SW 1271 (cell line): ENCODE results near the gene SAMHD1.
"Not testable (repeated sequence)": the region's sequence is repeated elsewhere in the genome, so short reads cannot be mapped to it uniquely, and the experiment has no call there.

ENCODE experiments used
- DNase-seq, 2 experiments: peaks; one replicate each; lab custom pipeline; 2025; lab: John Stamatoyannopoulos, UW

The SAMHD1 gene

DNA sequence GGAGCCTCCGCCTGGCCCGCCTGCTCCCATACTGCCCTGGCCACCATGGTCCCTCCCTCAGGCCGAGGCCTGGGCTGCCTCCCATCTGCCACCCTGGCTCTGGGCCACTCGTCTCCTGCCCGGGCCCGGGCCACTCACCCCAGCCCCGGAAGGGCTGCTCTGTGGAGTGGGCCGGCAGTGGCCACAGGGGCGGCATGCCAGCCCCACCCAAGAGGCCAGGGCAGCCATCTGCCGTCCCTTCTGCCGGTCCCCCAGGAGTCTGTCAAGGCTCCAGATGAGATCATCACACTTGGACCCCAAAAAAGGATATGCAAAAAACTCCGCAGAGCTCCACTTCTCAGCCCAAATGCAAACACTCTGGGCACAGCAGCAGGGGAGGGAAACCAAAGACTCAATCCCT is 99.3 kb downstream of the SAMHD1 start:
- DNase-seq, result no peak

DNA sequence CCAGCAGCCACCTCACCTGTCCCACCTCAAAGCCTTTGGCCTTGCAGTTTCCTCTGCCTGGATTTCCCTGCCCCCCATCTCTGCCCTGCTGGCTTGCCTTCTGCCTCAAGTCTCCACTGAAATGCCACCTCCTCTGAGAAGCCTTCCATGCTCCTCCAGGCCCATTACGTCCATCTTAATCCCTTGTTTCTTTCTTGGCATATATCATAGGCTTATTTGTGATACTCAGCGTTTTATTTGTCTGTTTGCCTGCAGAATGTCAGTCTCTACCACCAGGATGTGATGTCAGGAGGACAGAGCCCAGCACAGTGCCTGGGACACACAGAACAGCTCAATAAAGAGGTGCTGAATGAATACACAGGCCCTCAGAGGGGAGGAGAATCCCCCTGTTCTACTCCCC is 100.0 kb downstream of the SAMHD1 start:
- no peak for DNase-seq

DNA sequence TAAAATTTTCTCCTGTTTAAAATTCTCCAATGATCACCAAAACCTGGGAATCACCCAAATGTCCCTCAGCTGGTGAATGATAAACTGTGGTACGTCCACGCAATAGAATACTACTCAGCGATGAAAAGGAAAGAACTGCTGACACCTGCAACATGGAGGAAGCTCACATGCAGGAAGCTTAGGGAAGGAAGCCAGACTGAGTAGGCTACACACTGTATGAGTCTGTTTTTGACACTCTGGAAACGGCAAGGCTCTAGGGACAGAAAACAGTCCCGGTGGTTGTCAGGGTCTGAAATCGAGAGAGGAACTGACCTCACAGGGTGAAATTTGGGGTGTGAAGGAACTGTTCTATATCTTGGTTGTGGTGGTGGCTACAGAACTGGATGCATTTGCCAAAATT is 100.7 kb downstream of the SAMHD1 start:
- no peak for DNase-seq

DNA sequence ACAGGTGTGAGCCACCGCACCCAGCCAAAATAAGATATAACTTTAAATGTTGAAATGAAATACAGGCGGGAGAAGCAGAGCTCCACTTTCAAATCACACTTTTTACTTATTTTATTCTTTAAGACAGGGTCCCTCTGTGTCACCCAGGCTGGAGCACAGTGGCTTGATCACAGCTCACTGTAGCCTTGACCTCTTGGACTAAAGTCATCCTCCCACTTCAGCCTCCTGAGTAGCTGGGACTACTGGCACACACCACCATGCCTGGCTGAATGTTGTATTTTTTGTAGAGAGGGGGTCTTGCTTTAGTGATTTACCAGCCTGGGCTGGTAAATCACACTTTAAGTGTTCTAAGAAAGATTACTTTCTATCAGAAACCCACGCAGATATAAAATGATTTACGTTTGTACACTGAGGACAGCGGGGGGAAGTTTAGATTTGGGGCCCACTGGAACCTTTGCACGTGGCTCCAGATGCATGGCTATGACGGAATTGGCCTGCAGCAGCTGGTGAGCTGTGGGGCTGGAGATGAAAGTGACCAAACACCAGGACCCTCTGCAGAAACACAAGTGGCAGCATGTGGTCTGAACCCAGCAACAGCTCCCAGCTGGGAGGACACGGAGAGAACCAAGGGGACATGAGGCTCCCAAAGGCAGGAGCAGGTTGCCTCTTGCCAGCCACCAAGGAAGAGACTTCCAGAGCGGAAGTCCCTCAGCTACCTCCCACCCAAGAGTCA is 102.0 kb downstream of the SAMHD1 start:
- no peak for DNase-seq

DNA sequence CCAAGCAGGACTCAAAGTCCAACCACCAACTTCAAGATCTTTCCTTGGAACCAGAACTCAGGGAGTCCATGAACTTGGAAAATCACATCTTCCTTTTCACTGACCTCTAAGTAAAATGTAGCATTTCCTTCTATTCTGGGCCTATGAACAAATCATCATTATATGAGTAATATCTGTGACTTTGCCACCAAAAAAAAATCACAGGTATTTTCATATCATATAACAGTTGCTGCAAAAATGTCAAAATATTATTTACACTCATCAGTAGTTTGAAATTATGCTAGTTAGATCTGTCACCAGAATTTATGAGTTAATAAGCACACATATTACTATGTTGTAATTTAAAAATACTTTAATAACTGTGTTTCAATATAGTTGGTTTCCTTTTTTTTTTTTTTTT is 102.8 kb downstream of the SAMHD1 start:
- DNase-seq, result no peak

DNA sequence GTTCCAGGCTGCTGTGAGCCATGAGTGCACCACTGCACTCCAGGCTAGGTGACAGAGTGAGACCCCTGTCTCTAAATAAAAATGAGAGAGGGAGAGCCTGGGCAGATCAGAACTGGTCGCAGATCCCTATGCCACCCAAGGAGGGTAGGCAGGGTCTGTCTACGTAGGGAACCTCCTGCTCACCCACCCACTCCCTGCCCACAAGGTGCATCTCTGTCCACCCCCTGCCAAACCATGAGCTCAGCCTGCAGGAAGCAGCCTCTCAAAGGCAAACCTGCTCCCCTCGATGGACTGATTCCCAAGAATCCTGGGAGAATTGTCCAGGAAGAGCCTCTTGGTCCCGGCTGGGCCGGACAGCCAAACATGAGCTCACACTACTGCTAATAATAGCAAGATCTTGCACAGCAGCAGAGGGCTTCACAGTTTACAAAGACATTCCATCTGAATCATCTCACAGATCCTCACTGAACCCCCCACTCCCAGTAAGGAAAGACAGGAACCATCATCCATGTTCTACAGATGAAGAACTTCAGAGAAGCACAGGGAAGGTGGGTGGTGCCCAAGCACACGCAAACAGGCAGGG is 103.3 kb downstream of the SAMHD1 start:
- no peak for DNase-seq

DNA sequence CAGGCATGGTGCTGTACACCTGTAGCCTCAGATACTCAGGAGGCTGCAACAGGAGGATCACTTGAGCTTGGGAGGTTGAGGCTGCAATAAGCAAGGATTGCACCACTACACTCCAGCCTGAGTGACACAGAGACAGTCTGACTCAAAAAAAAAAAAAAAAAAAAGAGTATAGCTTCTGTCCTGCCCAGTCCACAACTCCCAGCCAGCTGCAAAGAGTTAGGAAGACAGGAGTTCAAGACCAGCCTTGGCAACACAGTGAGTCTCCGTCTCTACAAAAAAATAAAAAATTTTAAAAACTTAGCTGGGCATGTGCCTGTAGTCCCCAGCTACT is 103.8 kb downstream of the SAMHD1 start:
- DNase-seq, result no peak

DNA sequence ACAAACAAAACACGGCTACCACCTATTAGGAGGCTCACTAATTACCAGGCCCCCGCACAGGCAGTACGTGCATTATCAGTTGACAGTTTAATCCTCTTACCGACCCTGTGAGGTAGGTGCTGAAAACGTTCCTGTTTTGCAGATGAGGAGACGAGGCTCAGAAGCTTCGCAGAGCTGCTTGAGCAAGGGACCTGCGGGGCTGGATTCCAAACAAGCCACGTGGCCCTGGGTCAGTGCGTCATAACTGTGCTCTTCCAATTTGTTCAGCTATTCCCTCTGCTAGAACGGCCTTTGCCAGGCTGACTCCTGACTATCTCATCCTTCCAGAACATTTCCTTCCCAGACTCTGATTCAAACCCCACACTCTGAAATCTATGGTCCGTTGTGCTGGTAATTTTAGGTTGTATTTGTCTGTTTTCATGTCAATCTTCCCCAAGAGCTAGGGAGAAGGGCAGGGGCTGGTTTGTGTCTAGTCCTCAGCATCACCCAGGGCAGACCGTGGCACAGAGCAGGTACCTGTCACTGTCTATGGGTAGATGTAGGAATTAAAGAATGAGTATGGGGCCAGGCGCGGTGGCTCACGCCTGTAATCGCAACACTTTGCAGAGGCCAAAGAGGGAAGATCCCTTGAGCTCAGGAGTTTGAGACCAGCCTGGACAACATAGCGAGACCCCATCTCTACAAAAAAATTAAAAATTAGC is 104.3 kb downstream of the SAMHD1 start:
- no peak for DNase-seq

DNA sequence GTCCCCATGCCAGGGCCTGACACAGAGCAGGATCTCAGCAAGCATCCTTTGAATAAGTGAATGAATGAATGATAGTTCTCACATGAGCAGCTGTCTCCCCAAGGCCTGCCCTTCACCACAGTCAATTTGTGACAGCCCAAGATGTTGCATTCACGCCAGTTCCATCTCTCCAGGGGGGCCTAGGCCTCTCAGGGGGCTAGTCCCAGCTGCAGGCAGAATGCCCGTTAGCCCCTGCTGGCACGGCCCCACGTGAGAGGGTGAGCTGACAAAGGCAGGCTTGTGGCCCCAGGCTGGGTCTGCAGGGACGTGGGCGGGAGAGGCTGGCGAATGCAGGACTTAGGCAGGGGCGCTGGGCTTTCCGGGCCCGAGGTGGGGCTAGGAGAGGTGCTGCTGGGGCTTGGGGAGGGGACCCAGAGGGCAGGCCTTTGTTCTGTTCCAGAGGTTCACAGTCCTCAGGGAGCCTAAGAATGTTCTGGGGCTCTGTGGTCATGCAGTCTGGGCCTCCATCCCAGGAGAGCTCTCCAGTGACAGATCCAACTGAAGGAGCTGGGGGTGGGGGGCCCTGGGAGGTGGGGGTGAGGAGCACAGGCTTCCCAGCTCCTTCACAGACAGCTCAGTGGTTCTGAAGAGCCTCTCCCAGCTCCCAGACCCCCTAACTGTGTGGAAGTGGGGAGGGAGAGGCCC is 106.1 kb downstream of the SAMHD1 start:
- no peak for DNase-seq

DNA sequence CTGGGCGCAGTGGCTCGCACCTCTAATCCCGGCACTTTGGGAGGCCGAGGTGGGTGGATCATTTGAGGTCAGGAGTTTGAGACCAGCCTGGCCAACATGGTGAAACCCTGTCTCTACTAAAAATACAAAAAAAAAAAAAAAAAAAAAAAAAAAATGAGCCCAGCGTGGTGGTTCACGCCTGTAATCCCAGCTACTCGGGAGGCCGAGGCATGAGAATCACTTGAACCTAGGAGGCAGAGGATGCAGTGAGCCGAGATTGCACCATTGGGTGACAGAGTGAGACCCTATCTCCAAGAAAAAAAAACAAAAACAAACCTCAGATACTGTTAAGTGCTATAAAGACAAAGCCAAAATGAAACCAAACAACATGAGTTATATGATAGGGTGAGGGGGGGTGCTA is 110.5 kb downstream of the SAMHD1 start:
- not testable (repeated sequence) for DNase-seq
